IMR-90 (cell line): Measurements from ENCODE around the gene MPST. TPM values are rescaled to one million over a fixed set of nuclear protein-coding genes. Genes with fewer than 3 reads are reported as not detected.

ENCODE experiments used
- ATAC-seq: fragments of 200-7000 bp; cut with Tn5 transposase; 2 replicates; pipeline ENCODE4 v1.9.1; 2020; ENCODE audit warnings: low read depth, mild to moderate bottlenecking, moderate library complexity
- BruUV-seq: library from RNA; stranded (reverse); fragments of 400-500 nt; replicated peaks from 2 replicates; lab custom pipeline; 2021; lab: Mats Ljungman, UMichigan
- CTCF ChIA-PET: fragments of 300-600 bp; formaldehyde crosslinking; extraction: SDS; loops from one replicate; lab custom pipeline; 2021; ENCODE audit warnings: antibody characterized with exemption; lab: Yijun Ruan, JAX
- POLR2A ChIA-PET: fragments of 300-600 bp; sonication (Branson Sonifier 250); formaldehyde crosslinking; loops from one replicate; lab custom pipeline; 2022; ENCODE audit warnings: antibody characterized with exemption; ENCODE audit not compliant: unreplicated experiment; lab: Charles Lee
- DNase-seq: peaks from one replicate; pipeline ENCODE4 v3.0.0; 2013
- H2AFZ ChIP-seq: replicated peaks from 2 replicates; pipeline ENCODE3; 2013; ENCODE audit warnings: low read length, mild to moderate bottlenecking; ENCODE audit not compliant: poor library complexity
- H2AK5ac ChIP-seq: 2 replicates; pipeline ENCODE4 v1.6.1; 2013; ENCODE audit warnings: low read depth, low read length, inconsistent platforms
- H2AK9ac ChIP-seq: replicated peaks from 2 replicates; pipeline ENCODE3; 2013; ENCODE audit warnings: mild to moderate bottlenecking, low read depth, low read length, moderate library complexity; ENCODE audit not compliant: poor library complexity
- H2BK120ac ChIP-seq: 2 replicates; pipeline ENCODE4 v1.6.1; 2013; ENCODE audit warnings: low read depth, low read length, inconsistent platforms
- H2BK15ac ChIP-seq: 3 replicates; pipeline ENCODE4 v1.6.1; 2013; ENCODE audit warnings: low read depth, low read length, inconsistent platforms
- H2BK20ac ChIP-seq: 2 replicates; pipeline ENCODE4 v1.6.1; 2013; ENCODE audit warnings: low read depth, mild to moderate bottlenecking, inconsistent platforms, low read length, moderate library complexity
- H2BK5ac ChIP-seq: 2 replicates; pipeline ENCODE4 v1.6.1; 2013; ENCODE audit warnings: mild to moderate bottlenecking, low read depth, low read length, inconsistent platforms; ENCODE audit not compliant: poor library complexity, severe bottlenecking
- H3K14ac ChIP-seq: replicated peaks from 2 replicates; pipeline ENCODE4 v1.6.1; 2013; ENCODE audit warnings: low read depth, low read length, inconsistent platforms
- H3K18ac ChIP-seq: 2 replicates; pipeline ENCODE4 v1.6.1; 2013; ENCODE audit warnings: low read depth, low read length, control low read depth
- H3K23ac ChIP-seq: 2 replicates; pipeline ENCODE4 v1.6.1; 2013; ENCODE audit warnings: low read depth, low read length, inconsistent platforms
- H3K27ac ChIP-seq: 2 replicates; pipeline ENCODE4 v1.5.1; 2013; ENCODE audit warnings: mild to moderate bottlenecking, control low read depth, low read length; ENCODE audit not compliant: insufficient read depth
- H3K27me3 ChIP-seq: 2 replicates; pipeline ENCODE4 v1.6.1; 2013; ENCODE audit warnings: low read length; ENCODE audit not compliant: control insufficient read depth, insufficient read depth
- H3K36me3 ChIP-seq: 2 replicates; pipeline ENCODE4 v1.6.1; 2013; ENCODE audit warnings: low read length, mixed read lengths; ENCODE audit not compliant: control insufficient read depth, insufficient read depth
- H3K4ac ChIP-seq: 2 replicates; pipeline ENCODE4 v1.6.1; 2013; ENCODE audit warnings: low read depth, low read length, inconsistent platforms
- H3K4me1 ChIP-seq: 2 replicates; pipeline ENCODE4 v1.6.1; 2013; ENCODE audit warnings: low read length, mixed read lengths; ENCODE audit not compliant: control insufficient read depth, insufficient read depth
- H3K4me2 ChIP-seq: 2 replicates; pipeline ENCODE4 v1.6.1; 2013; ENCODE audit warnings: low read depth, mild to moderate bottlenecking, control low read depth, low read length, moderate library complexity
- H3K4me3 ChIP-seq: 2 replicates; pipeline ENCODE4 v1.5.1; 2013; ENCODE audit warnings: low read depth, mild to moderate bottlenecking, control low read depth, low read length, moderate library complexity; ENCODE audit not compliant: insufficient read depth
- H3K56ac ChIP-seq: 2 replicates; pipeline ENCODE4 v1.6.1; 2013; ENCODE audit warnings: low read length, inconsistent platforms; ENCODE audit not compliant: insufficient read depth; ENCODE audit errors: extremely low read depth
- H3K79me1 ChIP-seq, 2 experiments: 2 replicates each; pipeline ENCODE4 v1.6.1; 2013; ENCODE audit warnings: low read length in 2 of 2, inconsistent platforms in 1 of 2, low read depth in 1 of 2
- H3K9ac ChIP-seq: 2 replicates; pipeline ENCODE4 v1.6.1; 2013; ENCODE audit warnings: low read depth, low read length, control low read depth
- H3K9me1 ChIP-seq: 2 replicates; pipeline ENCODE4 v1.6.1; 2013; ENCODE audit warnings: low read length, inconsistent platforms; ENCODE audit not compliant: insufficient read depth
- H3K9me3 ChIP-seq: 2 replicates; pipeline ENCODE4 v1.6.1; 2013; ENCODE audit warnings: low read length; ENCODE audit not compliant: control insufficient read depth, insufficient read depth
- H4K20me1 ChIP-seq: 2 replicates; pipeline ENCODE4 v1.6.1; 2013; ENCODE audit warnings: low read length, inconsistent platforms; ENCODE audit not compliant: insufficient read depth
- H4K5ac ChIP-seq: 2 replicates; pipeline ENCODE4 v1.6.1; 2013; ENCODE audit warnings: mild to moderate bottlenecking, low read depth, low read length, control low read depth
- H4K8ac ChIP-seq, 2 experiments: 2 replicates each; pipeline ENCODE4 v1.6.1; 2013; ENCODE audit warnings: low read depth in 2 of 2, low read length in 2 of 2, control low read depth in 1 of 2, inconsistent platforms in 1 of 2
- H4K91ac ChIP-seq: 2 replicates; pipeline ENCODE4 v1.6.1; 2013; ENCODE audit warnings: low read depth, low read length, inconsistent platforms; ENCODE audit not compliant: insufficient read depth
- BHLHE40 ChIP-seq: fragments of 150-350 bp; IDR thresholded peaks from 2 replicates; pipeline ENCODE4 v1.6.1; 2016; ENCODE audit warnings: mild to moderate bottlenecking, low read depth, low read length
- CEBPB ChIP-seq: IDR thresholded peaks from 2 replicates; pipeline ENCODE4 v1.6.1; 2012; ENCODE audit warnings: low read depth, low read length, improper control_type of control experiment
- CHD1 ChIP-seq: IDR thresholded peaks from 2 replicates; pipeline ENCODE4 v1.6.1; 2012; ENCODE audit warnings: low read depth, low read length, improper control_type of control experiment
- CTCF ChIP-seq: conservative IDR thresholded peaks from 2 replicates; pipeline ENCODE4 v1.5.1; 2012; ENCODE audit warnings: mild to moderate bottlenecking, low read depth, low read length, improper control_type of control experiment
- ELK1 ChIP-seq: fragments of 150-350 bp; IDR thresholded peaks from 2 replicates; pipeline ENCODE4 v1.6.1; 2016; ENCODE audit warnings: low read depth, mild to moderate bottlenecking, low read length, moderate library complexity, borderline replicate concordance
- FOS ChIP-seq: fragments of 150-350 bp; IDR thresholded peaks from 2 replicates; pipeline ENCODE4 v1.6.1; 2016; ENCODE audit warnings: low read depth, low read length
- MAFK ChIP-seq: IDR thresholded peaks from 2 replicates; pipeline ENCODE4 v1.6.1; 2012; ENCODE audit warnings: low read depth, low read length, improper control_type of control experiment
- MAZ ChIP-seq: IDR thresholded peaks from 2 replicates; pipeline ENCODE4 v1.6.1; 2012; ENCODE audit warnings: low read depth, mild to moderate bottlenecking, low read length, improper control_type of control experiment, moderate library complexity, borderline replicate concordance
- MXI1 ChIP-seq: IDR thresholded peaks from 2 replicates; pipeline ENCODE4 v1.6.1; 2012; ENCODE audit warnings: low read depth, mild to moderate bottlenecking, low read length, moderate library complexity, borderline replicate concordance
- NFE2L2 ChIP-seq: fragments of 150-350 bp; IDR thresholded peaks from 2 replicates; pipeline ENCODE4 v1.6.1; 2016; ENCODE audit warnings: low read depth, mild to moderate bottlenecking, low read length
- POLR2A ChIP-seq: IDR thresholded peaks from 2 replicates; pipeline ENCODE4 v1.6.1; 2012; ENCODE audit warnings: mild to moderate bottlenecking, low read depth, low read length
- RAD21 ChIP-seq: IDR thresholded peaks from 2 replicates; pipeline ENCODE4 v1.6.1; 2012; ENCODE audit warnings: low read length, improper control_type of control experiment
- RCOR1 ChIP-seq: IDR thresholded peaks from 2 replicates; pipeline ENCODE4 v1.6.1; 2012; ENCODE audit warnings: mild to moderate bottlenecking, low read length, improper control_type of control experiment; ENCODE audit not compliant: insufficient replicate concordance
- SMC3 ChIP-seq: fragments of 150-350 bp; IDR thresholded peaks from 2 replicates; pipeline ENCODE4 v1.6.1; 2016; ENCODE audit warnings: low read depth, mild to moderate bottlenecking, antibody characterized with exemption, low read length, moderate library complexity
- WGBS, 2 experiments: methylation state at CpG; one replicate each; pipeline versions ENCODE4 v1.1.5 to v1.1.7; 2013; ENCODE audit warnings: missing lambda C conversion rate in 2 of 2; ENCODE audit not compliant: insufficient read length in 1 of 2; ENCODE audit errors: extremely low coverage in 2 of 2; 5-methylcytosine and 5-hydroxymethylcytosine counted together
- dilution Hi-C: fragments of 300-500 bp; cut with HindIII; formaldehyde crosslinking; loops from one replicate; pipeline ENCODE4 v1.14.3; 2018; ENCODE audit warnings: low sequenced_read_pairs; ENCODE audit not compliant: unreplicated experiment
- in situ Hi-C: fragments of 300-500 bp; cut with MboI; formaldehyde crosslinking; loops from 3 replicates; pipeline ENCODE4 v1.14.3; 2019; ENCODE audit warnings: low sequenced_read_pairs, inconsistent platforms, mixed read lengths
- intact Hi-C: fragments of 100-400 bp; cut with micrococcal nuclease; formaldehyde crosslinking; loops from 2 replicates; pipeline ENCODE4 v1.10.0; 2022
- polyA plus RNA-seq, 3 experiments: library from polyadenylated mRNA; depleted of rRNA; stranded (reverse); fragments of >200 nt; gene quantifications; 2 replicates each; pipeline ENCODE4 v1.2.3, GENCODE V29; 2012; ENCODE audit warnings: low replicate concordance in 1 of 3
- total RNA-seq: library from RNA; depleted of rRNA; stranded (reverse); fragments of >200 nt; gene quantifications from 2 replicates; pipeline ENCODE4 v1.2.3, GENCODE V29; 2012

Gene MPST
- total and polyA plus RNA-seq, 2 of the 4 experiments (the other 2 are of a cell fraction) = 19.2 to 43.0 TPM

GRCh38 chr22:37054600-37055365, 35.2 kb downstream of the MPST start (continued):
- no peak for TF ChIP-seq RCOR1

GRCh38 chr22:37056246-37056645, 36.7 kb downstream of the MPST start:
- in situ Hi-C loops = no loop called here
- ChIA-PET POLR2A (no interaction called here), CTCF (interaction anchor here (0.9 kb wide), 1 partner anchor 10 kb away, joined by 3 read pairs; no protein-coding TSS in a partner anchor)
- Histone ChIP-seq H3K4me3 (no peak overlapping the region), H4K91ac (no peak overlapping the region), H3K4me2 (no peak overlapping the region), H2BK120ac (no peak overlapping the region), H3K9ac (no peak overlapping the region), H3K27ac (no peak overlapping the region), H2BK5ac (no peak overlapping the region), H2AK5ac (no peak overlapping the region), H2AFZ (no peak overlapping the region), H3K9me3 (no peaks in the 10 kb centered on the region), H2BK15ac (no peak overlapping the region), H3K14ac (no peak overlapping the region), H3K23ac (no peak overlapping the region), H4K20me1 (no peaks in the 10 kb centered on the region), H4K5ac (no peak overlapping the region), H3K56ac (no peak overlapping the region), H3K79me1 (peaks cover 7 to 17% of the 10 kb centered on the region in 2 experiments; a peak in 3 of 4 replicates), H3K4me1 (peaks cover 4% of the 10 kb centered on the region; the same call in 1 of the 2 replicates), H3K36me3 (peaks cover 41% of the 10 kb centered on the region), H4K8ac (no peak overlapping the region), H3K18ac (no peak overlapping the region), H2BK20ac (no peak overlapping the region), H2AK9ac (no peak overlapping the region), H3K9me1 (peaks cover 8% of the 10 kb centered on the region; the same call in 1 of the 2 replicates), H3K27me3 (no peaks in the 10 kb centered on the region), H3K4ac (no peak overlapping the region)
- no CpG with 5 or more reads among the region's 13 CpGs for WGBS, 2 experiments
- intact Hi-C loops = no loop called here
- DNase-seq (no peak), ATAC-seq (no peak)
- dilution Hi-C loops = no loop called here
- no TSS peak for BruUV-seq
- TF ChIP-seq BHLHE40 = no peak
- no peak for TF ChIP-seq MAZ
- no peak for TF ChIP-seq RAD21
- TF ChIP-seq ELK1 = no peak
- no peak for TF ChIP-seq CEBPB
- TF ChIP-seq SMC3 = no peak
- TF ChIP-seq RCOR1 = no peak
- TF ChIP-seq POLR2A = no peak
- no peak for TF ChIP-seq MXI1
- TF ChIP-seq MAFK = no peak
- no peak for TF ChIP-seq NFE2L2
- no peak for TF ChIP-seq FOS
- TF ChIP-seq CHD1 = no peak
- no peak for TF ChIP-seq CTCF
